Vagina (tissue), 2 donors: ENCODE data around the gene ANKS1B.

Source experiments
- CTCF ChIP-seq, 3 experiments: fragments of 450-650 bp in 2 of 3; fragments of 200-600 bp in 1 of 3; sonication (generic) in 1 of 3; IDR thresholded peaks; one replicate each; pipeline ENCODE4 v1.5.1; 2017 to 2019; ENCODE audit warnings: antibody characterized with exemption in 3 of 3, mild to moderate bottlenecking in 2 of 3, moderate library complexity in 2 of 3
- POLR2A ChIP-seq, 2 donors: fragments of 450-650 bp; IDR thresholded peaks; one replicate each; pipeline ENCODE4 v1.6.1; 2017; ENCODE audit warnings: antibody characterized with exemption in 2 of 2, mild to moderate bottlenecking in 2 of 2, moderate library complexity in 2 of 2
- POLR2AphosphoS5 ChIP-seq, 2 donors: sonication (generic); formaldehyde crosslinking; IDR thresholded peaks; one replicate each; pipeline ENCODE4 v1.9.0; 2017; ENCODE audit warnings: antibody characterized with exemption in 2 of 2, mild to moderate bottlenecking in 2 of 2, low read depth in 1 of 2; ENCODE audit not compliant: insufficient read depth in 1 of 2

- TF ChIP-seq POLR2A (IDR thresholded peaks at IDR 0.05) (no peak), CTCF (IDR thresholded peaks at IDR 0.05) (no peak), POLR2AphosphoS5 (IDR thresholded peaks at IDR 0.05; ENCODE audit: insufficient read depth in 1 of 2, low read depth in 1 of 2) (no peak)
Measured at GRCh38 chr12:98744680-98745079, 1240.1 kb downstream of the ANKS1B start.
